ENCODE results near the gene CHST11.

DNA sequence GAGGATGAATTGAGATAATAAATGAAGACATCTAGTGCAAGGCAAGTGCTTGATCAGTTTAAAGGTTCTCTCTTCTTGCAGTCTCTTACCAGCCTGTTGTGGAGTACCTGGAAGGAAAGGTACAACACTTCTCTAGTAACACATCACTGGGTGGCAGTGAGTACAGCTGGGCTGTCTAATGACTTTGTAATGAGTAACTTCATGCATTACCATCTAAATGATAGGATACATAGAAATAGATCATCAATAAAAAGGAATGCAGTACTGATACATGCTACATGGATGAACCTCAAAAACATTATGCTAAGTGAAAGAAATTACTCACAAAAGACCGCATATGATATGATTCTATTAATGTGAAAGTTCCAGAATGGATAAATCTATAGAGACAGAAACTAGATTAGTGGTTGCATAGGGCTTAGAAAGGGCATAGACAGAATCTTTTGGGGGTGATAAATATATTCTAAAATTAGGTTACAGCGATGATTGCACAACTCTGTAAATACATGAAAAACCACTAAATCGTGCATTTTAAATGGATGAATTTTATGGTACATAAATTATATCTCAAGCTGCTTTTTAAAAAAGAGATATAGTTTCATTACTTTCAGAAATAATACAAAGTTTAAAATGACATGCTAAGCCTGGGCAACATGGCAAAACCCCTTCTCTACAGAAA is 224.4 kb downstream of the CHST11 start:
- TF ChIP-seq CTCF (IDR thresholded peaks at IDR 0.05) (no peak), ZFX (IDR thresholded peaks at IDR 0.05; ENCODE audit: borderline replicate concordance) (no peak)

All from 22Rv1 (cell line).